ENCODE results near the gene EPHA8.

EPHA8 gene

DNA sequence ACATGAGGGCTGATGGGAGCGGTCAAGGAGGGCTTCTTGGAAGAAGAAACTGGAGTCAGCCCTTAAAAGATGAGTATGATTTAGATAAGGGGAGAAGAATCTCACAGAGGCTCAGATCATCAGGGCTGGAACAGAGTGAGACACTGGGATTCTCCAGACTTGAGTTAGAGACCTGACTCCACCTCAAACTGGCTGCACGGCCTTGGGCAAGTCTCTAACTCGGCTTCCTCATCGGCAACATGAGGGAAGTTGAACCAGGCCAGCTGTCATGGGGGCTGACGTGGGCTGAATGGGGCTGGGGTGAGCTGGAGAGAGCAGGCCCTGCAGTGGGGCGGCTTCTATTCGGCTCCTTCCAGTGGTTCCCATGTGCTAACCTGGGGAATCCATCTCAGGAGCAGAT, 82.6 kb downstream of the EPHA8 start:
- no peak for DNase-seq
- no peak overlapping the region for H3K9ac ChIP-seq (ENCODE audit: low read length)
- H3K4me1 ChIP-seq (ENCODE audit: low read length), result no peaks in the 10 kb centered on the region
- H3F3A ChIP-seq (ENCODE audit: insufficient read depth, low read length), result no peaks in the 10 kb centered on the region
- no peak overlapping the region for H3K27ac ChIP-seq (ENCODE audit: low read length)
- H2AFZ ChIP-seq (ENCODE audit: low read length), result no peak overlapping the region
- no peaks in the 10 kb centered on the region for H3K9me2 ChIP-seq (replicated peaks; ENCODE audit: insufficient read depth, low read length)
- no peak overlapping the region for H3K4me3 ChIP-seq (ENCODE audit: low read length)
- no peaks in the 10 kb centered on the region for H4K20me1 ChIP-seq (ENCODE audit: insufficient read depth, low read length)
- H3K36me3 ChIP-seq (replicated peaks; ENCODE audit: insufficient read depth, low read length), result no peaks in the 10 kb centered on the region
- TF ChIP-seq, protein P1, sequence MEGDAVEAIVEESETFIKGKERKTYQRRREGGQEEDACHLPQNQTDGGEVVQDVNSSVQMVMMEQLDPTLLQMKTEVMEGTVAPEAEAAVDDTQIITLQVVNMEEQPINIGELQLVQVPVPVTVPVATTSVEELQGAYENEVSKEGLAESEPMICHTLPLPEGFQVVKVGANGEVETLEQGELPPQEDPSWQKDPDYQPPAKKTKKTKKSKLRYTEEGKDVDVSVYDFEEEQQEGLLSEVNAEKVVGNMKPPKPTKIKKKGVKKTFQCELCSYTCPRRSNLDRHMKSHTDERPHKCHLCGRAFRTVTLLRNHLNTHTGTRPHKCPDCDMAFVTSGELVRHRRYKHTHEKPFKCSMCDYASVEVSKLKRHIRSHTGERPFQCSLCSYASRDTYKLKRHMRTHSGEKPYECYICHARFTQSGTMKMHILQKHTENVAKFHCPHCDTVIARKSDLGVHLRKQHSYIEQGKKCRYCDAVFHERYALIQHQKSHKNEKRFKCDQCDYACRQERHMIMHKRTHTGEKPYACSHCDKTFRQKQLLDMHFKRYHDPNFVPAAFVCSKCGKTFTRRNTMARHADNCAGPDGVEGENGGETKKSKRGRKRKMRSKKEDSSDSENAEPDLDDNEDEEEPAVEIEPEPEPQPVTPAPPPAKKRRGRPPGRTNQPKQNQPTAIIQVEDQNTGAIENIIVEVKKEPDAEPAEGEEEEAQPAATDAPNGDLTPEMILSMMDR (IDR thresholded peaks at IDR 0.05; ENCODE audit: low read length), result no peak
- no peak for TF ChIP-seq EZH2 (optimal IDR thresholded peaks at IDR 0.05; ENCODE audit: low read depth, low read length)
- TF ChIP-seq EZH2phosphoT487 (IDR thresholded peaks at IDR 0.05; ENCODE audit: low read length), result no peak
- H3K27me3 ChIP-seq (replicated peaks; ENCODE audit: insufficient read depth, low read length), result peaks cover 81% of the 10 kb centered on the region
- no peaks in the 10 kb centered on the region for H3K9me3 ChIP-seq (replicated peaks; ENCODE audit: insufficient read depth, low read length)
- no peak overlapping the region for H3K4me2 ChIP-seq (ENCODE audit: low read depth, low read length)
- no peaks in the 10 kb centered on the region for H3K79me2 ChIP-seq (ENCODE audit: low read length)

DNA sequence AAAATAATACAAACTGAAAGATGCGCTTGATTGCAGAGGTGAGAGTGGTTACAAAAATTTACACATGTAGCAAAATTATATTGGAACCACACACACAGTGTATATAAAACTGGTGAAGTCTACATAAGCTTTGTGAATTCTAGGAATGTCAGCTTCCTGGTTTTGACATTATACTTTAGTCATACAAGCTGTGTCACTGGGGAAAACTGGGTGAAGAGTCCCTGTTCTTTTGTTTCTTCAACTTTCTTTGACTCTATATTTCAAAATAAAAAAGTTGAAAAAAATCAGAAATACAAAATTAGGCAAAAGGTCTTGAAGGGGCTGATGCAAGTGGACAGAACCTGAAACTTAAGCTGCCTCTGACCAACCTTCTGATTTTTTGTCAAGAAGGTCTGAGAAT, 83.1 kb downstream of the EPHA8 start:
- TF ChIP-seq, protein P1 (IDR thresholded peaks at IDR 0.05; ENCODE audit: low read length), result no peak
- TF ChIP-seq EZH2phosphoT487 (IDR thresholded peaks at IDR 0.05; ENCODE audit: low read length) (no peak), EZH2 (optimal IDR thresholded peaks at IDR 0.05; ENCODE audit: low read depth, low read length) (no peak)
- Histone ChIP-seq H3K36me3 (replicated peaks; ENCODE audit: insufficient read depth, low read length) (no peaks in the 10 kb centered on the region), H2AFZ (ENCODE audit: low read length) (no peak overlapping the region), H3K9me3 (replicated peaks; ENCODE audit: insufficient read depth, low read length) (no peaks in the 10 kb centered on the region), H3K9me2 (replicated peaks; ENCODE audit: insufficient read depth, low read length) (no peaks in the 10 kb centered on the region), H3K4me1 (ENCODE audit: low read length) (no peaks in the 10 kb centered on the region), H3K27me3 (replicated peaks; ENCODE audit: insufficient read depth, low read length) (peaks cover 83% of the 10 kb centered on the region), H3K4me3 (ENCODE audit: low read length) (no peak overlapping the region), H3K27ac (ENCODE audit: low read length) (no peak overlapping the region), H3F3A (ENCODE audit: insufficient read depth, low read length) (no peaks in the 10 kb centered on the region), H3K9ac (ENCODE audit: low read length) (no peak overlapping the region), H4K20me1 (ENCODE audit: insufficient read depth, low read length) (no peaks in the 10 kb centered on the region), H3K79me2 (ENCODE audit: low read length) (no peaks in the 10 kb centered on the region), H3K4me2 (ENCODE audit: low read depth, low read length) (no peak overlapping the region)
- no peak for DNase-seq

DNA sequence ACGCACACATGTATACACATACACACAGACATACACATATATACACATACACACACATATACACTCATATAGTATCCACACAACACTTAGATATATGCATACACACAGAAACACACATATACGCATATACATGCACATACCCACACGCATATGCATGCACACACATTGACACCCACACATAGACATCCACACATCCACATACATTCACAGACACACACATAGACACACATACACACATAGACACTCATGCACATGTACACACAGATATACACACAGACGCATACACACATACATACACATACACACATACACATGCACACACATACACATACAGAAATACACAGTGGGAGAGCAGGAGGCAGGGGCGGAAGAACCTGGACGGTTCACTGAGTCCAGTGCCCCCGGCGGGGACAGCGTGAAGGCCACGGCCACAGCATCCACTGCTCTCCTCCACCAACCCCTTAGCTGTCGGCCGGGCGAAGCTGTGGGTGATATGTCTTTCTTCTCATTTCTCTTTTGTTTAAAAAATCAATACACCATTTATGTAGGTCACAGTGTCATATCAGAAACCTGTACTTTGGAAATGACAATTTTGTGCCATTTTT, 86.9 kb downstream of the EPHA8 start:
- no peak overlapping the region for H2AFZ ChIP-seq (ENCODE audit: low read length)

More for the DNA sequence above, 86.9 kb downstream of the EPHA8 start:
- H3K9me2 ChIP-seq (replicated peaks; ENCODE audit: insufficient read depth, low read length), result no peaks in the 10 kb centered on the region
- no peaks in the 10 kb centered on the region for H3K36me3 ChIP-seq (replicated peaks; ENCODE audit: insufficient read depth, low read length)
- no peak for DNase-seq
- no peak overlapping the region for H3K4me2 ChIP-seq (ENCODE audit: low read depth, low read length)
- no peaks in the 10 kb centered on the region for H3K79me2 ChIP-seq (ENCODE audit: low read length)
- H3F3A ChIP-seq (ENCODE audit: insufficient read depth, low read length), result no peaks in the 10 kb centered on the region
- H3K27ac ChIP-seq (ENCODE audit: low read length), result no peak overlapping the region
- H3K9me3 ChIP-seq (replicated peaks; ENCODE audit: insufficient read depth, low read length), result no peaks in the 10 kb centered on the region
- no peaks in the 10 kb centered on the region for H3K4me1 ChIP-seq (ENCODE audit: low read length)
- no peak overlapping the region for H3K4me3 ChIP-seq (ENCODE audit: low read length)
- TF ChIP-seq, protein P1 (IDR thresholded peaks at IDR 0.05; ENCODE audit: low read length), result no peak
- TF ChIP-seq EZH2 (optimal IDR thresholded peaks at IDR 0.05; ENCODE audit: low read depth, low read length) (no peak), EZH2phosphoT487 (IDR thresholded peaks at IDR 0.05; ENCODE audit: low read length) (no peak)
- no peaks in the 10 kb centered on the region for H4K20me1 ChIP-seq (ENCODE audit: insufficient read depth, low read length)
- peaks cover 98% of the 10 kb centered on the region for H3K27me3 ChIP-seq (replicated peaks; ENCODE audit: insufficient read depth, low read length)
- no peak overlapping the region for H3K9ac ChIP-seq (ENCODE audit: low read length)

Measured in MM.1S (cell line).